IPS DF 6.9 (cell line): ENCODE results near the gene G2E3.
"Not testable (repeated sequence)": the region's sequence is repeated elsewhere in the genome, so short reads cannot be mapped to it uniquely, and the experiment has no call there.

Source experiments
- DNase-seq: peaks from one replicate; pipeline ENCODE4 v3.0.0-alpha.2; 2013; ENCODE audit warnings: low read depth, low spot score
- H3K27ac ChIP-seq: one replicate; pipeline ENCODE4 v1.5.1; 2013; ENCODE audit warnings: low read length, control low read depth
- H3K27me3 ChIP-seq: 2 replicates; pipeline ENCODE4 v1.6.1; 2013; ENCODE audit warnings: mild to moderate bottlenecking, low read length; ENCODE audit not compliant: control insufficient read depth, insufficient read depth
- H3K36me3 ChIP-seq: 2 replicates; pipeline ENCODE4 v1.6.1; 2013; ENCODE audit warnings: low read length; ENCODE audit not compliant: control insufficient read depth, insufficient read depth
- H3K4me1 ChIP-seq: 2 replicates; pipeline ENCODE4 v1.6.1; 2013; ENCODE audit warnings: low read length; ENCODE audit not compliant: control insufficient read depth, insufficient read depth
- H3K4me3 ChIP-seq: 2 replicates; pipeline ENCODE4 v1.5.1; 2013; ENCODE audit warnings: mild to moderate bottlenecking, low read length
- H3K9me3 ChIP-seq: 2 replicates; pipeline ENCODE4 v1.6.1; 2013; ENCODE audit warnings: low read length, inconsistent platforms; ENCODE audit not compliant: control insufficient read depth, insufficient read depth
- WGBS: extraction: QIAGEN DNeasy Blood & Tissue Kit; methylation state at CpG from one replicate; pipeline ENCODE4 v1.1.7; 2013; ENCODE audit warnings: mixed read lengths, missing lambda C conversion rate; ENCODE audit not compliant: insufficient read length, insufficient coverage; 5-methylcytosine and 5-hydroxymethylcytosine counted together

Gene G2E3

DNA sequence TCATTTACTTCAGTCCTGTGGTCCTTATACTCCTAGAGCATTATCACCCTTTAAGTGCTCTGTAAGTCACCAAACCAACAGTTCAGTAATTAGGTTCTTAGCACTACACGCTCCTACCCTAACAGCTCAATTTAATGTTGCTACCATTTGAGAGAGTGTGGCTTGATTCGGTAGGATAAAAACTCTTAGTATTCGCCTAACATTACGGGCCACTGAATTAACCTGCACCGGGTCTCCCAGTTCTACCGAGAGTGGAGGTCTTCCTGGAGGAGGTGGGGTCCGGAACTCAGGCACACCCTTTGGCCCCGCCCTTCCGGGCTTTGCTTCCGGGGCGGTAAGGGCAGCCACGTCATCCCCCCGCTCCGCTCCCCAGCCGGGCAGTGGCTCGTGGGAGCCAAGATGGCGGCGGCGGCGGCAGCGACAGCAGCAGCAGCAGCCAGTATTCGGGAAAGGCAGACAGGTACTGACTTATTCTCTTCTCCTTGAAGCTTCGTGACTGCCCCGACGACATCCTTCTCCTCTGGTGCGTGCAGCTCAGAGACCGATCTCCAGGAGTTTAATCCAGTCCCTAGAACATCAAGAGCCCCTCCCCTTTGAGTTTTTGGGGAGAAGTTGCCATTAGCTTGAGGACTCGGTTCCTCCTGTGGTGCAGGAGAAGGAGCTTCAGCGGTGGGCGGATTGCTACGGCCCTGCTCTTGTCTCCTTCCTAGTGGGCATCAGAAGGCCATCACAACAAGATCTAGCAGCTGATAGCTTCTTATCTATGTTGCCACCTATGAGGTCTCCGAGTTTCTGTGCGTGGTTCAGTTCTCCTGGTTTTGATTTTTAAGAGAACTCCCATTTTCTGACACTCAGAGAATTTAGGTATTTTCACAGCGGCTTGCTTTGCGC lies 63.2 kb downstream of the G2E3 start, which contains the start of gene SCFD1:
SCFD1 (plus strand) TSS at position 380 of the 891 bp plus-strand sequence; CDS start at position 400, 20 bp downstream.
- H3K36me3 ChIP-seq, result no peaks in the 10 kb centered on the region; the same call in 1 of the 2 replicates
- H3K4me3 ChIP-seq, result peak within 1 kb of the TSS; percentile 90
- H3K27me3 ChIP-seq, result no peaks in the 10 kb centered on the region
- H3K27ac ChIP-seq, result no peak within 1 kb of the TSS
- peak; percentile 79 for DNase-seq
- no CpG with 5 or more reads among the region's 35 CpGs for WGBS
- no peaks in the 10 kb centered on the region for H3K9me3 ChIP-seq
- 0 out of 2 replicates have a peak, but pooled peaks cover 1% of the 10 kb centered on the region for H3K4me1 ChIP-seq

DNA sequence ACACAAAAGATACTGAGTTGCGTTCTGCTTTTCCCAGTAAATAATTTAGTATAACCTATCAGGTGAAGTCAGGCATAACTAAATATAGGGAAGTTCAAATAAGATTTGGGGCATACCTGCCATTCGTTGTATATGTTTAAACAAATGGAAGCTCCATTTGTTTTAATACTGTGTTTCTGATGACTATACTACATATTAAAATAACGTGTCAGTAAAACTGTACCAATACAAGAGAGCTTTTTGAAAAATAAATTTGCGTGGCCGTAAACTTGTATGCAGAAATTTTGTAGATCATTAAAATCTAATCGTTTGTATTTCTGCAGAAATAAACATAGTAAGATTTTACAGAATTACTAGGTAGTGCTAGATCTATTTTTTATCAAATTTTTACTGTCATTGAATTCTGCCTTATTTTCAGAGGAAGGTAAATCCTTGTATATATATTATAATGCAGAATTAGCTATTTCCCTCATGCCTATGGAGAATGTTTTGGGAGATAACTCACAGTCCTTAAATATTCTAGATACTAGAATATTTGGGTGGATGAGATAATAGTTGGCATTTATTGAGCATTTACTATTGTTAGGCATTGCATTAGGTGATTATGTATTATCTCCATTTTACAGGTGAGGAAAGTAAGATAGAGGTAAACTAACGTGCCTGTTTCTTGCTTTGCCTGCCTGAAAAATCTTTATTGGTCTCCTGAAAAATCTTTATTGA lies 64.6 kb downstream of the G2E3 start:
- H3K27ac ChIP-seq, result no peak overlapping the region
- H3K9me3 ChIP-seq, result no peaks in the 10 kb centered on the region
- no peaks in the 10 kb centered on the region; the same call in 1 of the 2 replicates for H3K36me3 ChIP-seq
- H3K4me3 ChIP-seq, result no peak overlapping the region
- WGBS, result no CpG with 5 or more reads among the region's 7 CpGs
- H3K4me1 ChIP-seq, result 0 out of 2 replicates have a peak, but pooled peaks cover 1% of the 10 kb centered on the region
- H3K27me3 ChIP-seq, result no peaks in the 10 kb centered on the region
- DNase-seq, result no peak

GRCh38 chr14:30624132-30624423 lies 65.1 kb downstream of the G2E3 start:
- H3K4me3 ChIP-seq, result no peak overlapping the region
- no CpG with 5 or more reads among the region's 5 CpGs for WGBS
- H3K27me3 ChIP-seq, result no peaks in the 10 kb centered on the region
- H3K36me3 ChIP-seq, result no peaks in the 10 kb centered on the region; the same call in 1 of the 2 replicates
- H3K4me1 ChIP-seq, result 0 out of 2 replicates have a peak, but pooled peaks cover 1% of the 10 kb centered on the region
- no peaks in the 10 kb centered on the region for H3K9me3 ChIP-seq
- no peak overlapping the region for H3K27ac ChIP-seq
- DNase-seq, result no peak

- no CpG with 5 or more reads among the region's 3 CpGs for WGBS
- H3K27me3 ChIP-seq, result no peaks in the 10 kb centered on the region
- H3K4me3 ChIP-seq, result no peak overlapping the region
- H3K27ac ChIP-seq, result no peak overlapping the region
- no peak for DNase-seq
- H3K9me3 ChIP-seq, result no peaks in the 10 kb centered on the region
- 0 out of 2 replicates have a peak, but pooled peaks cover 1% of the 10 kb centered on the region for H3K4me1 ChIP-seq
- no peaks in the 10 kb centered on the region; the same call in 1 of the 2 replicates for H3K36me3 ChIP-seq
Measured at GRCh38 chr14:30625533-30625932, 66.6 kb downstream of the G2E3 start.

DNA sequence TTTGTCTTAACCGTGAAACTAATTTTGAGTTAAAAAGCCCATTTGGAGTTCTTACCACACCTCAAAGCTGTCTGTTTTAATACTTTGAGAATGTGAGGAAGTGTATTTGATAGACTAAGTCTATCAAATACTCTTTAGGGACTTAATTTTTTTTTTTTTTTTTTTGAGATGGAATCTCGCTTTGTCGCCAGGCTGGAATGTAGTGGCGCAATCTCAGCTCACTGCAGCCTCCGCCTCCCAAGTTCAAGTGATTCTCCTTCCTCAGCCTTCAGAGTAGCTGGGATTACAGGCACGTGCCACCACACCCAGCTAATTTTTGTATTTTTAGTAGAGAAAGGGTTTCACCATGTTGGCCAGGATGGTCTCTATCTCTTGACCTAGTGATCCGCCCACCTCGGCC lies 70.5 kb downstream of the G2E3 start:
- H3K4me1 ChIP-seq, H3K27ac ChIP-seq, H3K27me3 ChIP-seq, H3K36me3 ChIP-seq, H3K9me3 ChIP-seq, DNase-seq, H3K4me3 ChIP-seq: not testable (repeated sequence)
- WGBS, result no CpG with 5 or more reads among the region's 8 CpGs

DNA sequence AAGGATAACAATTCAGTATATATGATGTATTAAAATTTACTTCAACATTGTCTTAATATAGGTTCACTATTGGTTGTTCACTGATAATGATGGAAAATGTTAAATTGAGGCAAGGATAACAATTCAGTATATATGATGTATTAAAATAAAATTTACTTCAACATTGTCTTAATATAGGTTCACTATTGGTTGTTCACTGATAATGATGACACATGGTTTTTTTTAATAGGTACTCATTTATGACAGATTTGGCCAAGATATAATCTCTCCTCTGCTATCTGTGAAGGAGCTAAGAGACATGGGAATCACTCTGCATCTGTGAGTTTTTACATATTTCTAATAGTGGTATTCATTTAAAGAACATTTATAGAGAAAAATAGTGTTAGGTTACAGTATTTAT lies 71.3 kb downstream of the G2E3 start:
- no peak overlapping the region for H3K4me3 ChIP-seq
- no peaks in the 10 kb centered on the region for H3K27me3 ChIP-seq
- H3K9me3 ChIP-seq, result no peaks in the 10 kb centered on the region
- no peak for DNase-seq
- H3K27ac ChIP-seq, result no peak overlapping the region
- peaks cover 2% of the 10 kb centered on the region; the same call in 1 of the 2 replicates for H3K36me3 ChIP-seq
- no peaks in the 10 kb centered on the region for H3K4me1 ChIP-seq

DNA sequence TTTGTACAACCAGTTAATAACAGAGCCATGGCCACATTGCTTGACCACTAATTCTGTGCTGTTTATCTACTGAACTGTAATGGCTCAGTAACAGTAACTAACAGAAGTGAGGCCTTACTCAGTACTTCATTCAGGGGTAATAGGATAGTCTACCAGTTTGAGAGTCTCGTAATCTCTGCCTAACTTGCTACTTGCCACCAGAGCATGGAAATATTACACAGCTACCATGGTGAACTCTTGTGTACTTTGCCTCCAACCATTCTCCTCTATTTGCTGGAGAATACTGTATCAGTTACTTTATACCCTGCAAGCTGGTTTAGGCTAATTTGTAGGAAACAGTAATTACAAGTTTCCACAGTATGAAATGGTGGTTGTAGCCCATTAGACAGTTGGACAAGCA lies 73.8 kb downstream of the G2E3 start:
- no peak for DNase-seq
- Histone ChIP-seq H3K36me3 (peaks cover 2% of the 10 kb centered on the region; the same call in 1 of the 2 replicates), H3K27ac (no peak overlapping the region), H3K9me3 (no peaks in the 10 kb centered on the region), H3K4me1 (no peaks in the 10 kb centered on the region), H3K4me3 (no peak overlapping the region), H3K27me3 (no peaks in the 10 kb centered on the region)
- no CpG with 5 or more reads among the region's 1 CpG for WGBS

- Histone ChIP-seq H3K9me3 (no peaks in the 10 kb centered on the region), H3K36me3 (no peaks in the 10 kb centered on the region; the same call in 1 of the 2 replicates), H3K27me3 (no peaks in the 10 kb centered on the region), H3K27ac (no peak overlapping the region), H3K4me1 (no peaks in the 10 kb centered on the region), H3K4me3 (no peak overlapping the region)
- WGBS, result no CpG with 5 or more reads among the region's 3 CpGs
- no peak for DNase-seq
Measured at GRCh38 chr14:30638926-30639325, 80.0 kb downstream of the G2E3 start.

- no peaks in the 10 kb centered on the region for H3K27me3 ChIP-seq
- no peaks in the 10 kb centered on the region for H3K9me3 ChIP-seq
- H3K4me3 ChIP-seq, result no peak overlapping the region
- no peak overlapping the region for H3K27ac ChIP-seq
- no peaks in the 10 kb centered on the region for H3K36me3 ChIP-seq
- DNase-seq, result no peak
- WGBS, result no CpG with 5 or more reads among the region's 1 CpG
- H3K4me1 ChIP-seq, result no peaks in the 10 kb centered on the region
Measured at GRCh38 chr14:30641207-30641606, 82.2 kb downstream of the G2E3 start.

DNA sequence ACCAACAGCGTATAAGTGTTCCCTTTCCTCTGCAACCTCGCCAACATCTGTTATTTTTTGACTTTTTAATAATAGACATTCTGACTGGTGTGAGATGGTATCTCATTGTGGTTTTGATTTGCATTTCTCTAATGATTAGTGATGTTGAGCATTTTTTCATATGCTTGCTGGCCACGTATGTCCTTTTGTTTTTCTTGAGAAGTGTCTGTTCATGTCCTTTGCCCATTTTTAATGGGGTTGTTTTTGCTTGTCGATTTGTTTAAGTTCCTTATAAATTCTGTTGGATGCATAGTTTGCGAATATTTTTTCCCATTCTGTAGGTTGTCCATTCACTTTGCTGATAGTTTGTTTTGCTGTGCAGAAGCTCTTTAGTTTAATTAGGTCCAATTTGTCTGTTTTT lies 85.5 kb downstream of the G2E3 start:
- H3K4me3 ChIP-seq, H3K9me3 ChIP-seq, H3K4me1 ChIP-seq, H3K27ac ChIP-seq, DNase-seq, H3K36me3 ChIP-seq, H3K27me3 ChIP-seq: not testable (repeated sequence)
- no CpG with 5 or more reads among the region's 5 CpGs for WGBS
